ENCODE data around the gene ARL4C.

The ARL4C gene

DNA sequence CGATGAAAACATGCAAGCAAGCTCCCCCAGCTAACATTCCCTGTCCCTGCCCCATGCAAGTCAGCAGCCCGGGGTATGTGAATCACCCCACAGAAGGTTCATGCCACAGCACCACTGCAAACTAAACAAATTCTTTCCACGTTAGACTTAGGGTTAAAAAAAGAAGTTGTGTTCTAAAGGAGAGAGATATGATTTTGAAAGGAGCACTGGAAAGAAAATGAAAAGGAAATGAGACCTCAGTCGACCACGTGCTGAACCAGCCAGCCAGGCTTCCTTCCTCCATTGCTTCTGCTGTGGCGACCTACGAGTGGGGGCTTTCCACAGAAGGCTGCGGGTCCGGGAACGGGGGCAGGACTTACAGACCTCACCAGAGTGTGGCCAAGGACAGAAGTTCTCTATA is 52.0 kb downstream of the ARL4C start:
- peak; percentile 73 for DNase-seq
- peak; percentile 47 for ATAC-seq

DNA sequence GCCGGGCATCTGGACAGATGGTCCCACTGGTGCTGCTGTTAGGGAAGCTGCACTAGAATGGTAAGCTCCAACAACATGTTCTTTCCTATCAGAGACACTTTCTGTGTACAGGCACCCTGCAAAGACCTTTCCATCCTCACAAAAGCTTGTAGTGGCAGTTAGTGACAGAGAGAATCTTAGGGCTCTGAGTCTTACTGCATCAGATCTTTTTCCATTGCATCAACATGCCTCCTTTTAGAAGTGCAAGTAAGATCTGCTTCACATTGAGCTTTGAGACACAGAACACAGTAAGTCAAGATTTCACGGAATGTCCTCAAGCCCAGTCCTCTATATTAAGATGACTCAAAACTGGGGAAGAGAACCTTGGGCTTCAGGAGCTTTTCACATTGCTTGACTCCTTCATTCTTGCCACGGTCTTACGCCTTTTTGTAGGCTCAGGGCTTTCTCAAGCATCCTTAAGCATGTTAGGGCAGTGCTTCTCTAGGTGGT is 52.6 kb downstream of the ARL4C start:
- ATAC-seq, result no peak
- DNase-seq, result no peak

Data from stimulated activated naive CD8-positive, alpha-beta T cell treated with anti-CD3 and anti-CD28 coated beads, Interleukin-15, Interleukin-2, amounts not matched to agents 100 U/mL and 50 U/mL, for 24 hours (primary cell).